ENCODE data around the gene EPN2. TPM values are rescaled to one million over a fixed set of nuclear protein-coding genes. Genes with fewer than 3 reads are reported as not detected.

EPN2 gene
- total RNA-seq, 4 donors from 2014 or later, result 25.6 to 145 (median 84.1) TPM

DNA sequence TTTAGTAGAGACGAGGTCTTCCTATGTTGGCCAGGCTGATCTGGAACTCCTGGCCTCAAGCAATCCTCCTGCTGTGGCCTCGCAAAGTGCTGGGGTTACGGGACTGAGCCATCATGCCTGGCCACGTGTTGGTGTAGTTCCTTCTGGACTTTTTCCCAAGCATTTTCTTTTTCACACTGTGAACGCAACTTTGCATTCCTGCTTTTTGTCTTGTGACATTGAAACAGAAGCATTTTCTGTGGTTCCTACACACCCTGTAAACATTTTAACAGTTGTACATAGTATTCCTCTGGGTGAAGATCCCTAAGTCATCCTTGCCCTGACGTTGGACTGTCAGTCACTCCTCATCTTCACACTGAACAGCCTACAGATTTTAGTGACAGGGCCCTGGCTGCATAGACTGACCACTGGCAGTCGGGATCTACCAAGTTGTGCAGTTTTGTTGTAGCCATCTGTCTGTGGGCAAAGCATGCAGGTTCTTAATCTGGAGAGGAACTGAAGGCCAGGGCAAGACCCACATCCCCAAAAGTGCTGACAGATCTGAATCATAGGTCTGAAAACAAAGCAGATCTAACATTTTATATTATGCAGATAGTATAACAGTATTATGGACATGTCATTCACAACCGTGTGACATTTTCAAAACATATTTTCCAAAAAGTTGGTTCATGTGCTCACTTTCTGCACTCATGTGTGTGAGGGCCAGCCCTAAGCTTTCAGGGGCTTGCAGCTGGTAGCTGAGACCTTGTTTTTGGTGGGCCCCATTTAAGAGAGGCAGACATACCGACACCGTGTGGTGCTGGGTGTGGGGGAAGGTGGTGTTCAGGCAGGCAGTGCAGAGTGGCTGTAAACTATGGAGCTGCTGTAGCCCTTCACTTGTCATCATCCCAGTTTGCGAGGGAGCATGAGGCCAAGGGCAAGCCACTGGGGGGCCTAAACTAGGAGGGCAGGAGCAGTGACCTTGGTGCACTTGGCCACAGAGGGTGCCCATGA, 59.9 kb downstream of the EPN2 start:
- intact Hi-C loops (cut with DNase I; ENCODE audit: low total_unique reads), result no loop called here
- Histone ChIP-seq H3K27ac (peak overlapping the region in 1 of 2 donors; percentile 13), H3K4me1 (peaks cover 0 to 9% of the 10 kb centered on the region in 2 donors)

GRCh38 chr17:19298569-19299213, 61.5 kb downstream of the EPN2 start:
- intact Hi-C loops (cut with DNase I; ENCODE audit: low total_unique reads), result no loop called here
- Histone ChIP-seq H3K9me3 (no peaks in the 10 kb centered on the region), H3K27me3 (no peaks in the 10 kb centered on the region), H3K4me3 (no peak overlapping the region), H3K36me3 (no peaks in the 10 kb centered on the region), H3K4me1 (peaks cover 0 to 9% of the 10 kb centered on the region in 2 donors), H3K27ac (peak overlapping the region in 1 of 2 donors; percentile 53)
- DNase-seq, result no peak
- TF ChIP-seq, protein P1, sequence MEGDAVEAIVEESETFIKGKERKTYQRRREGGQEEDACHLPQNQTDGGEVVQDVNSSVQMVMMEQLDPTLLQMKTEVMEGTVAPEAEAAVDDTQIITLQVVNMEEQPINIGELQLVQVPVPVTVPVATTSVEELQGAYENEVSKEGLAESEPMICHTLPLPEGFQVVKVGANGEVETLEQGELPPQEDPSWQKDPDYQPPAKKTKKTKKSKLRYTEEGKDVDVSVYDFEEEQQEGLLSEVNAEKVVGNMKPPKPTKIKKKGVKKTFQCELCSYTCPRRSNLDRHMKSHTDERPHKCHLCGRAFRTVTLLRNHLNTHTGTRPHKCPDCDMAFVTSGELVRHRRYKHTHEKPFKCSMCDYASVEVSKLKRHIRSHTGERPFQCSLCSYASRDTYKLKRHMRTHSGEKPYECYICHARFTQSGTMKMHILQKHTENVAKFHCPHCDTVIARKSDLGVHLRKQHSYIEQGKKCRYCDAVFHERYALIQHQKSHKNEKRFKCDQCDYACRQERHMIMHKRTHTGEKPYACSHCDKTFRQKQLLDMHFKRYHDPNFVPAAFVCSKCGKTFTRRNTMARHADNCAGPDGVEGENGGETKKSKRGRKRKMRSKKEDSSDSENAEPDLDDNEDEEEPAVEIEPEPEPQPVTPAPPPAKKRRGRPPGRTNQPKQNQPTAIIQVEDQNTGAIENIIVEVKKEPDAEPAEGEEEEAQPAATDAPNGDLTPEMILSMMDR (IDR thresholded peaks at IDR 0.05), result no peak
- TF ChIP-seq POLR2A (IDR thresholded peaks at IDR 0.05), result no peak

More for the DNA sequence above, 59.9 kb downstream of the EPN2 start:
- H3K27me3 ChIP-seq, result no peaks in the 10 kb centered on the region
- no peak for TF ChIP-seq POLR2A (IDR thresholded peaks at IDR 0.05)
- TF ChIP-seq, protein P1 (IDR thresholded peaks at IDR 0.05), result no peak
- no peak overlapping the region for H3K4me3 ChIP-seq
- no peak for DNase-seq
- H3K9me3 ChIP-seq, result no peaks in the 10 kb centered on the region
- no peaks in the 10 kb centered on the region for H3K36me3 ChIP-seq

- Histone ChIP-seq H3K36me3 (no peaks in the 10 kb centered on the region), H3K27ac (peak overlapping the region in 1 of 2 donors; percentile 53), H3K9me3 (no peaks in the 10 kb centered on the region), H3K4me3 (no peak overlapping the region), H3K27me3 (no peaks in the 10 kb centered on the region), H3K4me1 (peaks cover 1 to 10% of the 10 kb centered on the region in 2 donors)
- intact Hi-C loops (cut with DNase I; ENCODE audit: low total_unique reads), result no loop called here
- TF ChIP-seq POLR2A (IDR thresholded peaks at IDR 0.05), result no peak
- TF ChIP-seq, protein P1 (IDR thresholded peaks at IDR 0.05), result no peak
- no peak for DNase-seq
These were observed 62.1 kb downstream of the EPN2 start for GRCh38 chr17:19299214-19299747.

GRCh38 chr17:19299866-19300265, 62.7 kb downstream of the EPN2 start:
- no peaks in the 10 kb centered on the region for H3K9me3 ChIP-seq
- H3K4me1 ChIP-seq, result peaks cover 6 to 14% of the 10 kb centered on the region in 2 donors
- no peaks in the 10 kb centered on the region for H3K27me3 ChIP-seq
- intact Hi-C loops (cut with DNase I; ENCODE audit: low total_unique reads), result no loop called here
- TF ChIP-seq, protein P1 (IDR thresholded peaks at IDR 0.05), result no peak
- TF ChIP-seq POLR2A (IDR thresholded peaks at IDR 0.05), result no peak
- no peaks in the 10 kb centered on the region for H3K36me3 ChIP-seq
- no peak for DNase-seq
- no peak overlapping the region for H3K27ac ChIP-seq
- no peak overlapping the region for H3K4me3 ChIP-seq

Data from uterus (tissue), 4 donors.